K562 (cell line): ENCODE data around the gene UBAC2.

Experiments
- CREB5 ChIP-seq: fragments of 250-450 bp; sonication (Bioruptor Pico); IDR thresholded peaks from 2 replicates; pipeline ENCODE4 v1.5.0; 2020; ENCODE audit warnings: mild to moderate bottlenecking
- CTCF ChIP-seq, 3 experiments: IDR thresholded peaks in 2 of 3; conservative IDR thresholded peaks in 1 of 3; 2 replicates each; pipeline ENCODE4 v1.5.1; 2011 to 2012; ENCODE audit warnings: low read length in 3 of 3, mild to moderate bottlenecking in 3 of 3, control low read depth in 2 of 3, improper control_type of control experiment in 1 of 3, inconsistent platforms in 1 of 3, low read depth in 1 of 3, mixed read lengths in 1 of 3, moderate library complexity in 1 of 3; ENCODE audit not compliant: insufficient read depth in 2 of 3
- JUND ChIP-seq, 2 experiments: IDR thresholded peaks; 2 replicates in 1 of 2; 3 replicates in 1 of 2; pipeline ENCODE4 v1.6.1; 2011; ENCODE audit warnings: borderline replicate concordance in 2 of 2, low read depth in 2 of 2, low read length in 2 of 2, improper control_type of control experiment in 1 of 2, missing biosample characterization in 1 of 2, missing genetic modification characterization in 1 of 2, missing genetic modification reagents in 1 of 2
- MCM7 ChIP-seq, 2 experiments: fragments of 450-650 bp; IDR thresholded peaks; 2 replicates each; pipeline ENCODE4 v1.6.1; 2016 to 2018
- NR4A1 ChIP-seq, 2 experiments: fragments of 250-450 bp in 1 of 2; fragments of 450-650 bp in 1 of 2; sonication (Bioruptor Pico) in 1 of 2; IDR thresholded peaks; 2 replicates each; pipeline versions ENCODE4 v1.4.0 to v1.6.1; 2016 to 2020; ENCODE audit warnings: mild to moderate bottlenecking in 2 of 2, missing compliant biosample characterization in 1 of 2, missing genetic modification characterization in 1 of 2, moderate library complexity in 1 of 2
- PBX2 ChIP-seq, 2 experiments: IDR thresholded peaks in 1 of 2; conservative IDR thresholded peaks in 1 of 2; 2 replicates each; pipeline ENCODE4 v1.6.1; 2016; ENCODE audit warnings: low read depth in 2 of 2, mild to moderate bottlenecking in 1 of 2, missing compliant biosample characterization in 1 of 2, missing genetic modification characterization in 1 of 2, moderate library complexity in 1 of 2
- POLR2A ChIP-seq: fragments of 450-650 bp; conservative IDR thresholded peaks from 2 replicates; pipeline ENCODE4 v1.6.1; 2016
- POLR2AphosphoS5 ChIP-seq: IDR thresholded peaks from 2 replicates; pipeline ENCODE4 v1.6.1; 2011; ENCODE audit warnings: mild to moderate bottlenecking, low read depth, low read length, moderate library complexity; ENCODE audit not compliant: control insufficient read depth, insufficient read depth
- ZBTB17 ChIP-seq: fragments of 450-650 bp; formaldehyde crosslinking; IDR thresholded peaks from 2 replicates; pipeline ENCODE4 v1.4.0; 2020; ENCODE audit warnings: mild to moderate bottlenecking
- ZNF263 ChIP-seq: sonication (generic); formaldehyde crosslinking; IDR thresholded peaks from 2 replicates; pipeline ENCODE4 v1.8.0; 2022; ENCODE audit warnings: mild to moderate bottlenecking, missing genetic modification reagents, borderline replicate concordance

GRCh38 chr13:99237981-99238662, 37.5 kb downstream of the UBAC2 start:
- TF ChIP-seq CTCF (IDR thresholded peaks at IDR 0.05 in 2 of 3, conservative IDR thresholded peaks at IDR 0.05 in 1 of 3; ENCODE audit: insufficient read depth in 2 of 3, low read depth in 1 of 3, low read length in 3 of 3) = no peak
- no peak for TF ChIP-seq MCM7 (IDR thresholded peaks at IDR 0.05)
- no peak for TF ChIP-seq ZBTB17 (CRISPR knock-in tag)
- TF ChIP-seq POLR2A = no peak
- no peak for TF ChIP-seq JUND (IDR thresholded peaks at IDR 0.05; ENCODE audit: borderline replicate concordance, low read depth, low read length)
- no peak for TF ChIP-seq JUND (tag; IDR thresholded peaks at IDR 0.05; ENCODE audit: borderline replicate concordance, low read depth, low read length)
- TF ChIP-seq PBX2 (CRISPR knock-in tag; IDR thresholded peaks at IDR 0.05; ENCODE audit: low read depth) = no peak
- no peak for TF ChIP-seq PBX2 (tag; conservative IDR thresholded peaks at IDR 0.05; ENCODE audit: low read depth)
- no peak for TF ChIP-seq CREB5
- no peak for TF ChIP-seq POLR2AphosphoS5
- no peak for TF ChIP-seq ZNF263 (CRISPR knock-in tag)
- TF ChIP-seq NR4A1 (CRISPR knock-in tag; IDR thresholded peaks at IDR 0.05) = no peak
- no peak for TF ChIP-seq NR4A1 (tag; IDR thresholded peaks at IDR 0.05)
